HepG2 (cell line): ENCODE results near the gene COLEC12. TPM values are rescaled to one million over a fixed set of nuclear protein-coding genes. Genes with fewer than 3 reads are reported as not detected.

Source experiments
- ATAC-seq: fragments of 200-7000 bp; cut with Tn5 transposase; 3 replicates; pipeline ENCODE4 v1.9.1; 2020; ENCODE audit warnings: mild to moderate bottlenecking, moderate library complexity
- BruUV-seq: library from RNA; stranded (reverse); fragments of 400-500 nt; replicated peaks from 2 replicates; lab custom pipeline; 2021; lab: Mats Ljungman, UMichigan
- CTCF ChIA-PET: fragments of 300-600 bp; formaldehyde crosslinking; extraction: SDS; loops from one replicate; lab custom pipeline; 2021; ENCODE audit warnings: low total read pairs, inconsistent platforms, low intra/inter-chr PET ratio; lab: Yijun Ruan, JAX
- POLR2A ChIA-PET: fragments of 350-600 bp; sonication (Branson Sonifier 250); formaldehyde crosslinking; loops from one replicate; lab custom pipeline; 2020; ENCODE audit warnings: antibody characterized with exemption, inconsistent platforms; lab: Yijun Ruan, JAX
- DNase-seq: peaks from one replicate; pipeline ENCODE4 v3.0.0-alpha.2; 2015; ENCODE audit warnings: low spot score
- FAIRE-seq: peaks from 3 replicates; lab custom pipeline; 2011; peaks lifted over from hg19 to GRCh38; lab: Jason Lieb, UNC
- H2AFZ ChIP-seq: one replicate; pipeline ENCODE4 v1.6.1; 2011; ENCODE audit warnings: low read length, inconsistent platforms
- H3K27ac ChIP-seq: fragments of 300-600 bp; 3 replicates; pipeline ENCODE4 v1.8.0; 2011; ENCODE audit warnings: mixed run types, mild to moderate bottlenecking, mixed read lengths, low read length, inconsistent platforms; ENCODE audit not compliant: insufficient read depth; ENCODE audit errors: extremely low read length
- H3K27me3 ChIP-seq, 2 experiments: fragments of 200-600 bp in 1 of 2; 2 replicates in 1 of 2; 3 replicates in 1 of 2; pipeline versions ENCODE4 v1.6.0 to v1.8.0; 2011; ENCODE audit warnings: low read length in 2 of 2, mild to moderate bottlenecking in 2 of 2, moderate library complexity in 2 of 2, inconsistent platforms in 1 of 2; ENCODE audit not compliant: insufficient read depth in 2 of 2, control insufficient read depth in 1 of 2
- H3K36me3 ChIP-seq, 2 experiments: fragments of 200-600 bp in 1 of 2; replicated peaks in 1 of 2; 2 replicates in 1 of 2; 3 replicates in 1 of 2; pipeline versions ENCODE4 v1.5.1 to v1.8.0; 2011; ENCODE audit warnings: low read length in 2 of 2, inconsistent platforms in 1 of 2; ENCODE audit not compliant: insufficient read depth in 2 of 2, control insufficient read depth in 1 of 2
- H3K4me1 ChIP-seq: 2 replicates; pipeline ENCODE4 v1.5.1; 2012; ENCODE audit warnings: low read length, inconsistent platforms; ENCODE audit not compliant: insufficient read depth
- H3K4me2 ChIP-seq: 2 replicates; pipeline ENCODE4 v1.6.0; 2011; ENCODE audit warnings: low read depth, low read length, inconsistent platforms
- H3K4me3 ChIP-seq, 3 experiments: fragments of 200-600 bp in 1 of 3; sonication (generic), shearing (Covaris generic) in 1 of 3; replicated peaks in 1 of 3; 2 replicates each; pipeline ENCODE4 v1.5.1; 2011 to 2016; ENCODE audit warnings: low read length in 3 of 3, inconsistent platforms in 2 of 3, low read depth in 2 of 3, mild to moderate bottlenecking in 2 of 3, control low read depth in 1 of 3, mixed read lengths in 1 of 3; ENCODE audit not compliant: insufficient read depth in 1 of 3
- H3K79me2 ChIP-seq: one replicate; pipeline ENCODE4 v1.6.1; 2011; ENCODE audit warnings: low read length, inconsistent platforms; ENCODE audit not compliant: insufficient read depth
- H3K9ac ChIP-seq: 2 replicates; pipeline ENCODE4 v1.6.0; 2011; ENCODE audit warnings: mild to moderate bottlenecking, low read depth, low read length, inconsistent platforms; ENCODE audit not compliant: insufficient read depth
- H3K9me3 ChIP-seq: 2 replicates; pipeline ENCODE4 v1.5.1; 2012; ENCODE audit warnings: mild to moderate bottlenecking, low read length
- H4K20me1 ChIP-seq: 2 replicates; pipeline ENCODE4 v1.6.0; 2011; ENCODE audit warnings: inconsistent platforms, mild to moderate bottlenecking, low read length, moderate library complexity; ENCODE audit not compliant: insufficient read depth
- CCDC6 ChIP-seq: sonication (generic); formaldehyde crosslinking; IDR thresholded peaks from 2 replicates; pipeline ENCODE4 v1.8.1; 2022; ENCODE audit warnings: mild to moderate bottlenecking, missing genetic modification reagents, moderate library complexity
- HNRNPL ChIP-seq: fragments of 200-400 bp; formaldehyde crosslinking; IDR thresholded peaks from 2 replicates; pipeline ENCODE4 v1.6.1; 2017; ENCODE audit warnings: mild to moderate bottlenecking, low read depth, low read length
- NFIB ChIP-seq: sonication (generic); formaldehyde crosslinking; IDR thresholded peaks from 2 replicates; pipeline ENCODE4 v1.9.0; 2021; ENCODE audit warnings: missing genetic modification reagents, mild to moderate bottlenecking, borderline replicate concordance
- SP1 ChIP-seq, 2 experiments: fragments of 450-650 bp in 1 of 2; sonication (generic) in 1 of 2; formaldehyde crosslinking in 1 of 2; IDR thresholded peaks; 2 replicates each; pipeline versions ENCODE4 v1.4.0 to v1.6.1; 2016 to 2020; ENCODE audit warnings: missing genetic modification reagents in 1 of 2
- TCF12 ChIP-seq, 2 experiments: fragments of 450-650 bp in 1 of 2; sonication (generic) in 1 of 2; formaldehyde crosslinking in 1 of 2; IDR thresholded peaks; 2 replicates each; pipeline versions ENCODE4 v1.6.1 to v1.8.0; 2017 to 2022; ENCODE audit warnings: antibody characterized with exemption in 1 of 2, mild to moderate bottlenecking in 1 of 2, missing genetic modification reagents in 1 of 2, moderate library complexity in 1 of 2
- THAP8 ChIP-seq: sonication (generic); formaldehyde crosslinking; IDR thresholded peaks from 2 replicates; pipeline ENCODE4 v1.5.1; 2020; ENCODE audit warnings: missing genetic modification reagents, mild to moderate bottlenecking, borderline replicate concordance
- ZBTB3 ChIP-seq: sonication (generic); formaldehyde crosslinking; IDR thresholded peaks from 2 replicates; pipeline ENCODE4 v1.4.0; 2020; ENCODE audit warnings: low read depth, mild to moderate bottlenecking, moderate library complexity, missing genetic modification reagents, borderline replicate concordance
- ZNF570 ChIP-seq: sonication (generic); formaldehyde crosslinking; IDR thresholded peaks from 2 replicates; pipeline ENCODE4 v1.4.0; 2020; ENCODE audit warnings: mild to moderate bottlenecking, missing genetic modification reagents, borderline replicate concordance
- WGBS: methylation state at CpG from one replicate; pipeline ENCODE4 v1.1.6; 2017; ENCODE audit warnings: low lambda C conversion rate; 5-methylcytosine and 5-hydroxymethylcytosine counted together
- in situ Hi-C: cut with HindIII; loops from 2 replicates; pipeline ENCODE4 v1.10.0; 2017; ENCODE audit warnings: low pct_unique_long_range_greater_than_20kb; ENCODE audit not compliant: extremely low pct_ligation_motif_present
- intact Hi-C: fragments of 100-400 bp; cut with micrococcal nuclease; formaldehyde crosslinking; loops from one replicate; pipeline ENCODE4 v1.10.0; 2022; ENCODE audit not compliant: unreplicated experiment
- polyA plus RNA-seq, 8 experiments: library from polyadenylated mRNA; depleted of rRNA in 3 of 8; stranded (reverse) in 7 of 8; unstranded in 1 of 8; fragments of >200 nt; fragmentation: Illumina TruSeq in 4 of 8; extraction: Trizol in 4 of 8; gene quantifications; 2 replicates each; pipeline versions ENCODE4 v1.2.1 to v1.2.3, GENCODE V29; 2011 to 2016; ENCODE audit warnings: low read depth in 4 of 8, missing spikeins in 1 of 8, mixed read lengths in 1 of 8; ENCODE audit not compliant: insufficient read depth in 1 of 8
- total RNA-seq, 5 experiments: library from RNA; depleted of rRNA; stranded (reverse); fragments of >200 nt; fragmentation: Illumina TruSeq; extraction: Trizol; gene quantifications; 2 replicates each; pipeline ENCODE4 v1.2.3, GENCODE V29; 2016; ENCODE audit warnings: low read depth in 1 of 5
- TF ChIP-seq, protein P1 (sequence below), 2 experiments: IDR thresholded peaks; 2 replicates each; pipeline ENCODE4 v1.6.1; 2011 to 2012; ENCODE audit warnings: low read length in 2 of 2, borderline replicate concordance in 1 of 2, low read depth in 1 of 2, mild to moderate bottlenecking in 1 of 2, moderate library complexity in 1 of 2

COLEC12 gene
- total and polyA plus RNA-seq, 2 of the 13 experiments (the other 11 are each of a cell fraction or from before 2014, with no cell fraction given), result 0.02 to 0.11 TPM

GRCh38 chr18:495017-495416 lies 5.5 kb downstream of the COLEC12 start:
- WGBS, result 84% methylated on average over 1 of the region's 1 CpG
- FAIRE-seq (no peak), DNase-seq (no peak), ATAC-seq (no peak)
- Histone ChIP-seq H3K27me3 (peaks cover 0 to 23% of the 10 kb centered on the region in 2 experiments; a peak in 4 of 5 replicates), H4K20me1 (no peaks in the 10 kb centered on the region), H3K9ac (no peak overlapping the region), H3K9me3 (no peaks in the 10 kb centered on the region), H3K27ac (no peak overlapping the region), H3K79me2 (no peaks in the 10 kb centered on the region), H3K36me3 (no peaks in the 10 kb centered on the region), H3K4me1 (peaks cover 19% of the 10 kb centered on the region), H2AFZ (no peak overlapping the region), H3K4me3 (no peak overlapping the region), H3K4me2 (no peak overlapping the region)
- no TSS peak for BruUV-seq
- TF ChIP-seq CCDC6 (CRISPR knock-in tag) (no peak), NFIB (CRISPR knock-in tag) (no peak), TCF12 (IDR thresholded peaks at IDR 0.05) (no peak), TCF12 (CRISPR knock-in tag; IDR thresholded peaks at IDR 0.05) (no peak), SP1 (IDR thresholded peaks at IDR 0.05) (no peak), SP1 (CRISPR knock-in tag; IDR thresholded peaks at IDR 0.05) (no peak), ZBTB3 (CRISPR knock-in tag) (no peak), HNRNPL (no peak), THAP8 (CRISPR knock-in tag) (no peak), ZNF570 (CRISPR knock-in tag) (no peak)
- TF ChIP-seq, protein P1, sequence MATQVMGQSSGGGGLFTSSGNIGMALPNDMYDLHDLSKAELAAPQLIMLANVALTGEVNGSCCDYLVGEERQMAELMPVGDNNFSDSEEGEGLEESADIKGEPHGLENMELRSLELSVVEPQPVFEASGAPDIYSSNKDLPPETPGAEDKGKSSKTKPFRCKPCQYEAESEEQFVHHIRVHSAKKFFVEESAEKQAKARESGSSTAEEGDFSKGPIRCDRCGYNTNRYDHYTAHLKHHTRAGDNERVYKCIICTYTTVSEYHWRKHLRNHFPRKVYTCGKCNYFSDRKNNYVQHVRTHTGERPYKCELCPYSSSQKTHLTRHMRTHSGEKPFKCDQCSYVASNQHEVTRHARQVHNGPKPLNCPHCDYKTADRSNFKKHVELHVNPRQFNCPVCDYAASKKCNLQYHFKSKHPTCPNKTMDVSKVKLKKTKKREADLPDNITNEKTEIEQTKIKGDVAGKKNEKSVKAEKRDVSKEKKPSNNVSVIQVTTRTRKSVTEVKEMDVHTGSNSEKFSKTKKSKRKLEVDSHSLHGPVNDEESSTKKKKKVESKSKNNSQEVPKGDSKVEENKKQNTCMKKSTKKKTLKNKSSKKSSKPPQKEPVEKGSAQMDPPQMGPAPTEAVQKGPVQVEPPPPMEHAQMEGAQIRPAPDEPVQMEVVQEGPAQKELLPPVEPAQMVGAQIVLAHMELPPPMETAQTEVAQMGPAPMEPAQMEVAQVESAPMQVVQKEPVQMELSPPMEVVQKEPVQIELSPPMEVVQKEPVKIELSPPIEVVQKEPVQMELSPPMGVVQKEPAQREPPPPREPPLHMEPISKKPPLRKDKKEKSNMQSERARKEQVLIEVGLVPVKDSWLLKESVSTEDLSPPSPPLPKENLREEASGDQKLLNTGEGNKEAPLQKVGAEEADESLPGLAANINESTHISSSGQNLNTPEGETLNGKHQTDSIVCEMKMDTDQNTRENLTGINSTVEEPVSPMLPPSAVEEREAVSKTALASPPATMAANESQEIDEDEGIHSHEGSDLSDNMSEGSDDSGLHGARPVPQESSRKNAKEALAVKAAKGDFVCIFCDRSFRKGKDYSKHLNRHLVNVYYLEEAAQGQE (IDR thresholded peaks at IDR 0.05; ENCODE audit: borderline replicate concordance in 1 of 2, low read depth in 1 of 2, low read length in 2 of 2), result no peak
- intact Hi-C loops (no loop called here), in situ Hi-C loops (no loop called here)
- POLR2A ChIA-PET, result no interaction called here
- CTCF ChIA-PET, result no interaction called here
